Measurements from ENCODE around the gene PON3.

The PON3 gene

DNA sequence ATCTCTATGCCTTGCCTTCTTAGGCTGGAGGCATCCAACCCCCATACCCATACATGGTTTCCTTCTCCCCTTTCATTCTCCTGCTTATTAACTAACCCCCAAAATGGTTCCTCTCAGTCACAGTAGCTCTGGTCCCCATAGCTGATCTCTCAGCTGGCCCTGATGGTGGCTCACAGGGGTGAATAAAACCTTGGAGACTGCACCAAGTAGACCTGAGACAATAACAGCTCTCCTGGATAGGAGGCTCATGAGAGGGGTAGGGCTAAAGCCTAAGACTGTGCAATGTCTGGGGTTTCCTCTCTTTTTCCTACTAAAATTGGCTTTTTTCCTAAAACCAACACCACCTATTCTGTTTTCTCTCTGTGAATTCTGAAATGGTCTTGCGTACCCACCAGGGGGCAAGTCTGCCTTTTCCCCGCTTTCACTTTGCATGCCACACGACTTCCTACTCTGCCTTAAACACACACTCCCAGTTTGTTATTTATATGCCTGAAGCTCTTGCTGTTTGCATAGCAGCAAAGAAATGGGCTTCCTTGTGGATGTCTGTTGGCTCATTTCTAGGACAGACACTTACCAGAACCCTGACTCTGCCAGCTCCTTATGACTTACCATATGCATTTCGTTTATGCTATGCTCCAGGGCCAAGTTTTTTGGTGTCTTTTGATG is 53.4 kb downstream of the PON3 start:
- in situ Hi-C loops (cut with MboI; ENCODE audit: low sequenced_read_pairs) = no loop called here

DNA sequence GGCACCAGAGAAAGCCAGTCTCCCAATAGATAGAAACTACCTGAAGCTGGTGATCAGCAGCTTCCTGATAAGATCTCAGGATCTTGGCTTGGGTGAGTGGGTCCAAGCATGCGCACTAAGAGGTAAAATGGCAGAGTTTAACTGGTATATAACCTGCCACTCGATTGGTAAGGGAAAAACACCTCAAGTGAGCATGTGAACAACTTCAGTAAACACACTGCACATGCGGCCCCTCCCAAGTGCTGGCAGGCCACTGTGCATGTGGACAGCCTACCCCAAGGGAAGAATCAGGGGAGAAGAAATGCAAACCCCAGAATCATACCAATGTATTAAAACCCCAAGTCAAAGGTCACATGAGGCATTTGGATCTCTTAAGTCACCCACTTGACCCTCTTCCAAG is 54.1 kb downstream of the PON3 start:
- in situ Hi-C loops (cut with MboI; ENCODE audit: low sequenced_read_pairs) = no loop called here

DNA sequence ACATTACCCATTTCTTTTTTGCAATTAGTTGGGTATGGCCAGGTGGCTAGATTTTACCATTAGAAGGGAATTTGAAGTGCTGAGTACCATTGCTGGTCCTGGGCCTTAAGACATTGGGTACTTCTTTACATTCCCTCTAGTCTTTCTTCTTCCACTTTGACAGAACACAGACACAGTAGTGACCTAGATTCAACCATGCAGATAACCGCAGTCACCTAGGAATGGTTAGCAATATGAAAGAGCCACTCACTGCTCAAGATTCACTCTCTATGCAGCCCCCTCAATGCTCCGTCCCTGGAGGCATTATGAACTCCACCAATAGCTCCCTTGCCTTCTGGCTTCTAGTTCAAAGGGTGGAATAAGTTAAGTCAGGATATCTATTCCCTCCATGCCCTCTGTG is 55.7 kb downstream of the PON3 start:
- in situ Hi-C loops (cut with MboI; ENCODE audit: low sequenced_read_pairs) = no loop called here

DNA sequence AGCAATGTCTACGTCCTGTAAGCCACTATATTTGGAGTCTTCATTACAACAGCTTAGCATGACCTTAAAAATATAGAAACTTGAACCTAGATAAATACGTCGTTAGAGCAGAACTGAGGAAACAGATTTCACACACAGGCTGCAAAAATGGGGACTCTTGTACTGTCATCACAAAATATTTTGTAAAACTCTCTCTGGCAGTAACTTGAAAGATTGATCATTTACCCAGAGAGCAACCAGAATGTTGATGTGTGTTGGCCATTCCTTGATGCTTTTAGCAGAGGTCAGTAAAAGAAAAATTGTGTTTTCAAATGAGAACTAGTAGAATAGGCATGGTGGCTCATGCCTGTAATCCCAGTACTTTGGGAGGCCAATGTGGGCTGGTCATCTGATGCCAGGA is 57.3 kb downstream of the PON3 start:
- in situ Hi-C loops (cut with MboI; ENCODE audit: low sequenced_read_pairs) = no loop called here

DNA sequence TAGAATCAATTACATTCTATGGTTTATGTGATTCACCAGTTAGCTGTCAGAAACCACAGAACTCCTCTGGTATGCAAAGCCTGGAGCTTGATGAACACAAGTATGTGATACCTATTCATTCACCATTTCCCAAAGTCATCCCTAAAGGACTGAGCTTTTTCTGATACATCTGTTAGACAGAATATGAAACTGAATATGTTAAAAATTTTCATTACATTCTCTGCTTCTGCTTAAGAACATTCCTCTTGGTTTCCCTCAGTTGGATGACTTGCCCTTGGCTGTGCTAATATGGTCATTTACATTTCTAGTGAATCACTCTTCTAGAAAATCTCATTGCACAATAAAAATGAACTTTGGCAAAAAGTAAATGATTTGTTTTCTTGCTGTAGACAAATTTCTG is 61.1 kb downstream of the PON3 start:
- in situ Hi-C loops (cut with MboI; ENCODE audit: low sequenced_read_pairs) = no loop called here

DNA sequence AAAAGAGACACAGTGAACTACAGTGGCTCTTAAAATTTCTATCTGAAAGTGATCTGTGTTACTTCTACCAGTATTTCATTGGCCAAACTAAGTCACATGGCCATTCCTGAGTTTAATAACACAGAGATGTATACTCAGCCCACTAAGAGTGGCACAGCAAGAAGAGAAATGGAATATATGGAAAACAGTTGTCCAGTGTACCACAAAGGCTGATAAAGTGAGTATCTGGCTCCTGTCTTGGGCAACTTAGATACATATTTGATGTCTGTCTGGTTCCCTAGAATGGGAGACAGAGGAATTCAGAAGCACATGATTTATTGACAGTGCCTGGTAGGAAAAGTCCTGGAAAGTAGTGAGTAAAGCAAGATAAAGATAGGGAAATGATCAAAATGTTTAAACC is 61.7 kb downstream of the PON3 start:
- in situ Hi-C loops (cut with MboI; ENCODE audit: low sequenced_read_pairs) = no loop called here

DNA sequence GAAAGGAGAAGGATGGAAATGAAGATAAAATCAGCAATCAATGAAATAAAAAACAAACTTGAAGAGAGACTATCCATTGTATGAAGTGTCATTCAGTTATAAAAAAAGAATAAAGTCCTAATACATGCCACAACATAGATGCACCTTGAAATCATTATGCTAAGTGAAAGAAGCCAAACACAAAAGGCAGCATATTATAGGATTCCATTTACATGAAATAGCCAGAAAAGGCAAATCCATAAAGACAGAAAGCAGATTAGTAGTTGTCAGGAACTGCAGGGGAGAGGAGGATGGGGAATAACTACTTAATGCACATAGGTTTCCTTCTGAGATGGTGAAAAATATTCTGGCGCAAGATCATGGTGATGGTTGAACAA is 65.2 kb downstream of the PON3 start:
- in situ Hi-C loops (cut with MboI; ENCODE audit: low sequenced_read_pairs) = no loop called here

DNA sequence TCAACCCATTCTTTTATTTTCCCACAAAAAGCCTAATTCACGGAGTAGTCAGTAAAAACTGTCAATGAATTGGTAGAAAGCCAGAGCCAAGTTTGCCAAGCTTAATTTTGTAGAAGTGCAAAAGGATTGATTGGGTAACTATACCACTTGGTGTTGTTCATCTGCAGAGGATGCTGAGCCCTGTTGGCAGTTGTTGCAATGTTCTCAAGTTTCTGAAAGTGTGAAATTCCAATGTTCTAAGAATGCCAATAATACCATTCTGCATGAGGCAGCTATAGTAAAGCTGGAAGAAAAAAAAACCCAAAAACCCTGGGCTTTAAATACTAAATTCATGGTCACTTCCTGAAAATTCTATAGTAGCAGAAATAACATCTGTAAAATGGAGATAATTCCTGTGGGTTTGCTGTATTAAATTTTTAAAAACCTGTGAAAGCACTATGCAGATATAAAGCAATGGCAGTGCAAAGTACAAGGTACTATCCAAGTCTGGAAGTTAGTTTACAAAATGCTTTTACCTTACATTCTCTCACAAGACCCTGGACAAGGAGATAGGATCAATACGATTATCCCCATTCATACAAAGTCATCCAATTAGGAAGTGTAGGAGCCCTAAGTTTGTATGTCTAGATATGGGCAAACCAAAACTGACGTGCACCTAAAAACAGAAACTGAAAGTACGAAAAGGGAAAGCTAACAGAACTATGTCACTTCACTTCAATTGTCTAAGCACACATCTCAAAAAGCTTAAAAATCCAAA is 65.8 kb downstream of the PON3 start:
- in situ Hi-C loops (cut with MboI; ENCODE audit: low sequenced_read_pairs) = no loop called here

DNA sequence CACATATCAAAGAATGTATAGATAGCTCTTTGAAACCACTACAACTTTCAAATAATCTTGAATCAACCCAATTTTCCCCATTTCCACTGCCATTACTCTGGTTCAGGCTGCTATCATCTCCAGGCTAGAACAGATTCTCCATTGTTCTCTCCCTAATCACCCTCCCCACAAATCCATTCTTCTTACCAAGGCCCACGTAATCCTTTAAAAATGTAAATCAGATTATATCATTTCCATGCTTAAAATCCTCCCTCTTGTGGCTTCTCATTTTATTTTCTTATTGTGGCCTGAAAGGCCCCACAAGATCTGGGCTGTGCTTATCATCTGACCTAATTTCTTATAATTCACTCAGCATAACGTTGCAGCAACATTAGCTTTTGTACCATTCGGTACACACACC is 68.8 kb downstream of the PON3 start:
- in situ Hi-C loops (cut with MboI; ENCODE audit: low sequenced_read_pairs) = no loop called here

DNA sequence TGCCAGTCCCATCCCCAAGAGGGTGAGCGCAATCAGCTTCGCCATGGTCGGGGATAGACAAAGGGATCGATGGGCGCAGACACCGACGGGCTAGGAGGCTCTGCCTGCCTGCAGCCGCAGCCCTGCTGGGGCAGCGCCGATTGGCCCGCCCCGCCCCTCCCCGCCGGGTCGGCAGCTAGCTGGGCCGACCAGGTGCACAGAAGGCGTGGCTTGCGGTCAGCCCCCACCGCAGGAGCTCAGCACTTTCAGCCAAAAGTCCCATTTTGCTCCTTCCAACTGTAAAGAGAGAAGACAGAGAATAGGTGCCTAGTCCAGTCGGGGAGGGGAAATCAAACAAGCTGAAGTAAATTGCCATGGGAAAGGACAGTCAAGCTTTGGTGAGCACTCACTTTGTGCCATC is 71.7 kb downstream of the PON3 start, which contains the start of gene PON1:
Gene PON1, minus strand, starts transcription at position 102 of the 400 bp plus-strand sequence. Its CDS starts 57 bp downstream, at position 45.
- in situ Hi-C loops (cut with MboI; ENCODE audit: low sequenced_read_pairs) = no loop called here

DNA sequence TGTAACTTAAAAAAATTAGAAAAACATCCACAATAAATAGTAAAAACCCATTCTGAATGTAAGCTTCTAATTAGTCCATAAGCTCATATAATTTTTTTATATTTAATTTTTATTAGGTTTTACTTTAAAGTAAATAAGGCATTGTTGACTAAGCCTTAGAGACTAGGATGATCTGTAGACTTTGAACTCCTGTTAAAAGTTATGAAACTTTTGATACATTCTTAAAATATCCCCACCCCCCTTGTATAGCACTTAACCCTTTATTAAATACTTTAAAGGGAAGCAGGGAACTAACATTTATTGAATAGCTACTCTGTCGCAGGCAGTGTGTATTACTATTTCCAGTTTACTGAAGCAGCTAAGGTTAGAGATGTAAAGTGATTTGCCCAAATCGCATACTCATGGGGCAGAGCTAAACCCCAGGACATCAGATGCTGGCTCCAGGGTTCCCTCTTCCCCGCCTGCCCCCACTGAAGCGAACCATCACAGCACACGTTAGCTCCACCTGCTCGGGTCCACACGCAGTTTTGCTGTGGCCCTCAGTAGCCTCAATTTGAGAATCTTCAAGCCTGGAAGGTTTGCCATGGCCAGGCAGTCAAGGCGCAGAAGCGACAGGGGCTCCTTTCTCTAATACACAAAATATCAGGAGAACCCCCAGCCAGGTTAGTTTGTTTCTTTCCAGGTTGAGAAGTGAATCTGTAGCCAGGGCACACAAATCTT is 72.6 kb downstream of the PON3 start:
- in situ Hi-C loops (cut with MboI; ENCODE audit: low sequenced_read_pairs) = no loop called here

DNA sequence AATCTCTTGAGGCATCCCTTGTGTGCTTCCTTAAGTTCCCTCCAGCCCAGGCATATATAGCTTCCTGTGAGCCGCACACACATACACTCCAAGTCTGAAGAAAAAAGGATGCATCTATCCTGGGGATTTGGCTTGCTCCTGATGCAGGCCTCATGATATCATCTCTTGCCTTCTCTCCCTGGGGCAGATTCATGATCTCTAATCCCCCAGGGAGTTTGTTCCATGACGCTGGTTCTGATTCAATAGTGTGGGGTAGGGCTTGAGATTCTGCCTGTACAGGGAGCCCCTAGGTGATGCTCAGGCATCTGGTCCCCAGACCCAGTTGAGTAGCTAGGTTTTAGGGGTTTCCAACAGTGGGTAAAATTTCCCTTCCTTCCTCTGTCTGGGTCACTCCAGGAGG is 73.3 kb downstream of the PON3 start:
- in situ Hi-C loops (cut with MboI; ENCODE audit: low sequenced_read_pairs) = no loop called here

DNA sequence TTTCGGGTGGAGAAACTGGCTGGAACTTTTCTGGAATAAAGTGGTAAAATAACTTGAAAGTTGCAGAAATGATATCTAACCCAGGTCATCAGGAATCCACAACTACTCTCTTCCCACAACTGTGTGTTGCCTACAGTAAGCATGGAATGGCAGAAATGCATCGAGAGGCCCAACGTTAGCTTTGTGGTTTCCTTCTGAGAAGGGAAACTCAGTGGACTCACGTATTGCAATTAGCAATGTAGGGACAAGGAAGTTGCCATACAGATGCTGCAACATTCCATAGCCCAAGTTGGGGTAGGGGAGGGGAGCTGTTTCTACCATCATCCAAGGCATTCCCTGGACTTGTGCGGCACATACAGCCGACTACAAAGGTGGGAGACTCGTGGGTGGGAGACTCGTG is 73.8 kb downstream of the PON3 start:
- in situ Hi-C loops (cut with MboI; ENCODE audit: low sequenced_read_pairs) = no loop called here

DNA sequence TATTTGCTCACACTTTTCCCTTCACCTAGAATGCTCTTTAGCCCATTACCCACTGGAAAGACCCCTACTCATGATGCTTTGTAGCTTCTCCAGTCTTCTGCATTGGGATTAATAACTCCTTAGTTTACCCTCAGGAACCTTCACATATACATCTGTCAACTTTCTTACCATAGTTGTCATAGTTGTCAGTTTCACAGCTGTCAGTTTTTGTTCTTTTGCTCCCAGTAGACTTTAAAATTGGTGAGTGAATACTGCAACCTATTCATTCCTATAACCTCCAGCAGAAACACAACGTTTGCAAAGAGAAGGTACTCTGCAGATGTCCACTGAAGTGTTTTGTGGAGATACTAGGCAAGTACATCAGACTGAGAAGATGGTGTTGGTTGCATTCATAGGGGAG is 74.5 kb downstream of the PON3 start:
- in situ Hi-C loops (cut with MboI; ENCODE audit: low sequenced_read_pairs) = no loop called here

DNA sequence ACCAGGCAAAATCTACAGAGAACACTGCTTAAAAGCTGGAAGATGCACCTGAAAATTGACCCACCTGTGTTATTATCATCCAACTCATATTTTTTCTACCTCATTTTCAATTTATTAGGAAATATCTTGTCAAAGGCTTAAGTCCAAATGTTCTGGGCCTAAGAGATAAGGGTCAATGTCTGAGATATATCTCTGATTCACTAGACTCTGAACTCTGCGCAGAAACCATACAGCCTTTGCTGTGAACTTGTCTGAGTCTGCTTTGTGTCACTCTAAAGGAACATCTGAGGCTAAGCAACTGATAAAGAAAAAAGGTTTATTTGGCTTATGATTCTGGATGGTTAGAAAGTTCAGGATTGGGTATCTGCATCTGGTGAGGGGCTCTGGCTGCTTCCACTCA is 75.5 kb downstream of the PON3 start:
- in situ Hi-C loops (cut with MboI; ENCODE audit: low sequenced_read_pairs) = no loop called here

DNA sequence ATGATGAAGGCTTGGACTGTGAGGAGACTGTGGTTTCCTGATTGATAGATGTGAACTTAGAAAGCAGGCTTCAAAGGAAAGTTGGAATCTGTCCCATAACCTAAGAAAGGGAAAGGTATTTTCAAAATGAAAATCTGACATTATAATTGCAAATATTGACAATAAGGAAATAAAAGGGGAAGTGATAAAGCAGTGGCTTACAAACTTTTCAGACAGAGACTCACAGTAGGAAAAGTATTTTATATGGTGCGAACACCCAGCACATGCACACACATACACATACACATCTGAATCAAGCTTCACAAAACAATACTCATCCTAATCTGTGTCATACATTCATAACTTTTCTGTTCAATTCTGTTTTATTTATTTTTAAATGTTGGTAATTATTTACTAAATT is 76.6 kb downstream of the PON3 start:
- in situ Hi-C loops (cut with MboI; ENCODE audit: low sequenced_read_pairs) = no loop called here

DNA sequence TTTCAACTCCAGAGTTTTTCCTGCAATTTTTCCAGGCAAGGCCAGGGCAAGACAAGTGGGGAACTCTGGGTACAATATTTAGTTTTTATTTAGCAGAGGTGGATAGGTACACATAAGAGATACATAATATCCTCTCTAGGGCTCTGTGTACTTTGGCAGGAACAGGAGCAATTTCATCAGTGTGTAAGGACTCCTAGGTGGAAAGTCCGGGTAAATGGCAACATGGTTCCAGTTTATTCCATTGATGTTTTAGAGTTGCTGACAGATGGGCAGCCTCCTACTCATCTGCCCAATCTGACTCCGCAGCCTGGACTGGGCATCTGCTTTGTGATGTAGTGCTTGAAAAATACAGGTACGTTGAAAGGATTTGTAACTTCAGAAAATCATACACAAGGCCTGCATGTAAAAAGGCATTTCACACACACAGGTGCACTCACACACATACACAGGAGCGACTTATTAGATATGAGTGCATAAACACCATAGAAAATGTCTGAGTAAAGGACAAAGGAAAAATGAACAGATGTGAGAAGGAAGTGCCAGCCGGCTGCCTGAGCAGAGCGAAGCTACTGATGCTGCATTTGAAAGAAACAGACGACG is 77.6 kb downstream of the PON3 start:
- in situ Hi-C loops (cut with MboI; ENCODE audit: low sequenced_read_pairs) = no loop called here

DNA sequence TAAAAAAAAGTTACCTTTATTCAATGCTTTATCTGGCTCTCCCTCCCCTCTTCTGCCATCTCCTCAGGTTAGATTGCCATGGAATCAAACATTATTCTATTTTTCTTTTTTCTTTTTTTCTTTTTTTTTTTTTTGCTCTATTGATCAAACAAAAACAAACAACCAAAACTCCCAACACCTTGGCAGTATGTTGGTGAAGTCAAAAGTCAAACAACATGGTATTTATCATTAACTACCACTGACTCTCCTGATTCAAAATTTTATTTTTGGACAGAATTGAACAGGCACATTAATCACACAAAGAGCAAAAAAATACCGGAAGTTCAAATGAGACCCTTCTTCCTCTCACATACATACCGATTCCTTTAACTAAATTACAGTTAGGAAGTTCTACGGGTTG is 78.2 kb downstream of the PON3 start:
- in situ Hi-C loops (cut with MboI; ENCODE audit: low sequenced_read_pairs) = no loop called here

DNA sequence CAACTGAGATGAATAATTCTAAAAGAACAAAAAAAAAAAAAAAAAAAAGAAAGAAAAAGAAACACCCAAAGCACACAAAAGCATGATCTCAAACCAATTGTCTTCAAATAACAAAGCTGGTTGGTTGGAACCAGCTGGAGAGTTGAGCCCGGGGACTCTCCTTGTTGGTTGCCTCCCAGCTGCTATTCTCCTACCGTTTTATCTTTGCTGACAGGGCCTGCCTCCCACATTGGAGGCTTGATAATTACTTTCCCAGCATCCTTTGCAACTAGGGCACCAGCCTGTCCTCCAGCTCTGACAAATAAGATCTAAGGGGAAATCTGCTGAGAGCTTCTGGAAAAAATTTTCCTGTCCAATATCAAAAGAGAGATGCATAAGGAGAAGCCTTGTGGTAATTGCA is 78.6 kb downstream of the PON3 start:
- in situ Hi-C loops (cut with MboI; ENCODE audit: low sequenced_read_pairs) = no loop called here

DNA sequence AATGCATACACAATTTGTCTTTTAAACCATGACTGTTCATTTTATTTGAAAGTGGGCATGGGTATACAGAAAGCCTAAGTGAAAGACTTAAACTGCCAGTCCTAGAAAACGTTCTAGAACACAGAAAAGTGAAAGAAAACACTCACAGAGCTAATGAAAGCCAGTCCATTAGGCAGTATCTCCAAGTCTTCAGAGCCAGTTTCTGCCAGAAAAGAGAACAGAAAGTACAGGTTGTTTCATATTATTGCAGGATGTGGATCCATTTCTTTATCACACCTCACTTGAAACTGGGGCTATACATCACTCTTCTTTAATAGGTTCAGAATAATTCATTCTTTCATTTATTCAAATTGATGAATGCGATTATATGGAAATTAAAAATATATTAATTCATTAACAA is 79.6 kb downstream of the PON3 start:
- in situ Hi-C loops (cut with MboI; ENCODE audit: low sequenced_read_pairs) = no loop called here

DNA sequence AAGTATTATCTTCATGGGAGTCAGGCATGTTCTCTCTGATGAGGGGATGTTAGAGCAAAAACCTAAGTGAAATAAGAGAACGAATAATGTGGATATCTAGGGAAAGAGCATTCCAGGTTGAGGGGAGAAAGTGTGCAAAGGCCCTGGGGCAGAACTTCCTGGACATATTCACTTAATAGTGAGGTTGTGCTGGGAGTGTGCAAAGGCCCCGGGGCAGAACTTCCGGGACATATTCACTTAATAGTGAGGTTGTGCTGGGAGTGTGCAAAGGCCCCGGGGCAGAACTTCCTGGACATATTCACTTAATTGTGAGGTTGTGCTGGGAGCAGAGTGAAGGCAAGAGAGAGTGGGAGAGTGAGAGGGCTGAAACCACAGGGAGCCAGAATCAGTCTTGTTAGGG is 83.6 kb downstream of the PON3 start:
- in situ Hi-C loops (cut with MboI; ENCODE audit: low sequenced_read_pairs) = no loop called here

DNA sequence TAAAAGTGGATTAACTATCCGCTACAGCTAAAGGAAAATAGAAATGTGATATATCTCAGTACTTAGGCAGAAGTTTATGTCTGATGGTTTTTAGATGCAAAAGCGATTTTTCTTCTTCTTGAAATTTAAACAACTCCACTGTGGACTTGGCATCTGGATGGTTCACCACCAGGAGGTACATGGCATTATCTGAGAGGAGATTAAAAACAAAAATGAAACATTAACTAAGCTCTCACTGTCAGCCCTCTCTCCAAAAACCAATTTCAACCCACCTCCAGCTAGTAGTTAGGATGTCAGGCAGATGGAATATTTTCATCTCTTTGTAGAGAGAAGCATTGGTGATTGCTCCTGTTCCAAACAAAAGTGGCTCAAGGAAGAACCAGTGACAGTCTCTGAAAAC is 84.8 kb downstream of the PON3 start:
- in situ Hi-C loops (cut with MboI; ENCODE audit: low sequenced_read_pairs) = no loop called here
